HEK293T (cell line): ENCODE results near the gene TIAM1.

Source experiments
- CTCF ChIA-PET: fragments of 350-600 bp; formaldehyde crosslinking; extraction: SDS; loops from one replicate; lab custom pipeline; 2021; ENCODE audit warnings: antibody characterized with exemption, inconsistent platforms; lab: Yijun Ruan, JAX
- POLR2A ChIA-PET: fragments of 350-600 bp; formaldehyde crosslinking; extraction: SDS; loops from one replicate; lab custom pipeline; 2020; ENCODE audit warnings: antibody characterized with exemption, inconsistent platforms; lab: Yijun Ruan, JAX
- DNase-seq: peaks from one replicate; pipeline ENCODE4 v3.0.0; 2012; ENCODE audit warnings: mixed read lengths; ENCODE audit errors: extremely low spot score
- ARNT ChIP-seq: fragments of 450-650 bp; IDR thresholded peaks from 2 replicates; pipeline ENCODE4 v1.6.1; 2017; ENCODE audit warnings: mild to moderate bottlenecking
- BHLHE40 ChIP-seq: fragments of 450-650 bp; IDR thresholded peaks from 2 replicates; pipeline ENCODE4 v1.6.1; 2016; ENCODE audit warnings: mild to moderate bottlenecking, moderate library complexity, borderline replicate concordance
- CTBP1 ChIP-seq: fragments of 450-650 bp; IDR thresholded peaks from 2 replicates; pipeline ENCODE4 v1.6.1; 2016; ENCODE audit warnings: borderline replicate concordance
- ELF4 ChIP-seq: fragments of 450-650 bp; IDR thresholded peaks from 2 replicates; pipeline ENCODE4 v1.6.1; 2017; ENCODE audit warnings: antibody characterized with exemption
- FOXA1 ChIP-seq: fragments of 450-650 bp; IDR thresholded peaks from 2 replicates; pipeline ENCODE4 v1.6.1; 2016; ENCODE audit warnings: mild to moderate bottlenecking
- FOXK2 ChIP-seq: fragments of 450-650 bp; IDR thresholded peaks from 2 replicates; pipeline ENCODE4 v1.6.1; 2016; ENCODE audit warnings: mild to moderate bottlenecking
- FOXM1 ChIP-seq: fragments of 450-650 bp; IDR thresholded peaks from 2 replicates; pipeline ENCODE4 v1.6.1; 2017; ENCODE audit warnings: mild to moderate bottlenecking, borderline replicate concordance
- HDGF ChIP-seq: fragments of 450-650 bp; IDR thresholded peaks from 2 replicates; pipeline ENCODE4 v1.6.1; 2017; ENCODE audit warnings: antibody characterized with exemption, borderline replicate concordance
- L3MBTL2 ChIP-seq: fragments of 450-650 bp; conservative IDR thresholded peaks from 2 replicates; pipeline ENCODE4 v1.6.1; 2016; ENCODE audit warnings: mild to moderate bottlenecking
- LEF1 ChIP-seq: fragments of 450-650 bp; IDR thresholded peaks from 2 replicates; pipeline ENCODE4 v1.6.1; 2017; ENCODE audit warnings: mild to moderate bottlenecking, borderline replicate concordance
- NFRKB ChIP-seq: fragments of 450-650 bp; IDR thresholded peaks from 2 replicates; pipeline ENCODE4 v1.6.1; 2016; ENCODE audit warnings: mild to moderate bottlenecking, moderate library complexity
- SP1 ChIP-seq: fragments of 450-650 bp; IDR thresholded peaks from 2 replicates; pipeline ENCODE4 v1.6.1; 2017
- SUZ12 ChIP-seq: fragments of 450-650 bp; IDR thresholded peaks from 2 replicates; pipeline ENCODE4 v1.6.1; 2016; ENCODE audit warnings: mild to moderate bottlenecking
- TARDBP ChIP-seq: fragments of 450-650 bp; IDR thresholded peaks from 2 replicates; pipeline ENCODE4 v1.6.1; 2016
- ZNF384 ChIP-seq: fragments of 450-650 bp; IDR thresholded peaks from 2 replicates; pipeline ENCODE4 v1.6.1; 2016
- TF ChIP-seq, protein P1 (sequence below): fragments of 450-650 bp; IDR thresholded peaks from 2 replicates; pipeline ENCODE4 v1.6.1; 2016

The TIAM1 gene

DNA sequence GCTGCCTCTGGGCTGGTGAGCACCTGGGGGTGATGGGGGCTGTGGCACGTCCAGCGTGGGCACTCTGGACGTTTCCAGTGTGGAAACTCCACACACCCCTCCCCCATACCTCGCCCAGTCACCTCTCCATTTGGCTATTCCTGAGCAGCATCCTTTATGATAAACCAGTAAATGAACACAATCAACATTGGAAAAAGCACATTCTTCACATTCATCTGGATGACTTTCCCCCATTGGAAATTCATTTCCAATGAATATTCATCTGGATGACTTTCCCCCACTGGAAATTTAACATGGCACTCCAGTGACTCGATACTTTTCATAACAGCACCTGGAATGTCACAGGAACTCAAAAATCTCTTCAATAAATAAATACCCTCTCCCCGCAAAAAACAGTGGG lies 201.0 kb downstream of the TIAM1 start:
- ChIA-PET POLR2A (no interaction called here), CTCF (interaction anchor here (0.5 kb wide), 1 partner anchor 10 kb away, joined by 4 read pairs; no protein-coding TSS in a partner anchor)
- no peak for DNase-seq
- TF ChIP-seq FOXK2: no peak
- no peak for TF ChIP-seq FOXM1
- no peak for TF ChIP-seq HDGF
- TF ChIP-seq NFRKB: no peak
- TF ChIP-seq SUZ12: no peak
- no peak for TF ChIP-seq ZNF384
- TF ChIP-seq, protein P1, sequence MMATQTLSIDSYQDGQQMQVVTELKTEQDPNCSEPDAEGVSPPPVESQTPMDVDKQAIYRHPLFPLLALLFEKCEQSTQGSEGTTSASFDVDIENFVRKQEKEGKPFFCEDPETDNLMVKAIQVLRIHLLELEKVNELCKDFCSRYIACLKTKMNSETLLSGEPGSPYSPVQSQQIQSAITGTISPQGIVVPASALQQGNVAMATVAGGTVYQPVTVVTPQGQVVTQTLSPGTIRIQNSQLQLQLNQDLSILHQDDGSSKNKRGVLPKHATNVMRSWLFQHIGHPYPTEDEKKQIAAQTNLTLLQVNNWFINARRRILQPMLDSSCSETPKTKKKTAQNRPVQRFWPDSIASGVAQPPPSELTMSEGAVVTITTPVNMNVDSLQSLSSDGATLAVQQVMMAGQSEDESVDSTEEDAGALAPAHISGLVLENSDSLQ: no peak
- no peak for TF ChIP-seq ELF4
- TF ChIP-seq TARDBP: no peak
- TF ChIP-seq CTBP1: no peak
- no peak for TF ChIP-seq L3MBTL2
- no peak for TF ChIP-seq ARNT
- TF ChIP-seq BHLHE40: no peak
- no peak for TF ChIP-seq SP1
- TF ChIP-seq LEF1: no peak

DNA sequence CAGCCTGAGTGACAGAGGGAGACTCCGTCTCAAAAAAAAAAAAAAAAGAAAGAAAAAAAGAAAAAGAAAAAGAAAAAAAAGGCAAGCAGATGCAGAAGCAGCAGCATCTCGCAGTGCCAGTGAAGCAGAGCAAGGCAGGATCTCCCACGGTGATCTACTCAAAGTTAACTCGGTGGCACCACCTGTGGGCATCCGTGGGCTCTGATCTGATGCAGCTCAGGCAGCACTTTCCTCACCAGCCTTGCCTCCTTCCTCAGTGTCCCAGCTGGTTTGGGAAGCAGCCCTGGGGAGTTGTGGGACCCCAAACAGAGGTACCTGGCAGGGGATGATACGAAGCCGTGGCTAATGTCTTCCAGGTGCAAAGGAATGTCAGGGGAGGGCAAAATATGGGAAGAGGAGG lies 201.5 kb downstream of the TIAM1 start:
- no peak for TF ChIP-seq ZNF384
- no peak for TF ChIP-seq HDGF
- no peak for TF ChIP-seq ELF4
- no peak for TF ChIP-seq FOXM1
- no peak for TF ChIP-seq BHLHE40
- TF ChIP-seq CTBP1: no peak
- no peak for TF ChIP-seq ARNT
- no peak for TF ChIP-seq TARDBP
- no peak for TF ChIP-seq LEF1
- no peak for TF ChIP-seq SUZ12
- TF ChIP-seq L3MBTL2: no peak
- no peak for TF ChIP-seq FOXK2
- TF ChIP-seq, protein P1: no peak
- TF ChIP-seq NFRKB: no peak
- POLR2A ChIA-PET: no interaction called here
- CTCF ChIA-PET: interaction anchor here (0.5 kb wide), 1 partner anchor 10 kb away, joined by 4 read pairs; no protein-coding TSS in a partner anchor
- DNase-seq: no peak

DNA sequence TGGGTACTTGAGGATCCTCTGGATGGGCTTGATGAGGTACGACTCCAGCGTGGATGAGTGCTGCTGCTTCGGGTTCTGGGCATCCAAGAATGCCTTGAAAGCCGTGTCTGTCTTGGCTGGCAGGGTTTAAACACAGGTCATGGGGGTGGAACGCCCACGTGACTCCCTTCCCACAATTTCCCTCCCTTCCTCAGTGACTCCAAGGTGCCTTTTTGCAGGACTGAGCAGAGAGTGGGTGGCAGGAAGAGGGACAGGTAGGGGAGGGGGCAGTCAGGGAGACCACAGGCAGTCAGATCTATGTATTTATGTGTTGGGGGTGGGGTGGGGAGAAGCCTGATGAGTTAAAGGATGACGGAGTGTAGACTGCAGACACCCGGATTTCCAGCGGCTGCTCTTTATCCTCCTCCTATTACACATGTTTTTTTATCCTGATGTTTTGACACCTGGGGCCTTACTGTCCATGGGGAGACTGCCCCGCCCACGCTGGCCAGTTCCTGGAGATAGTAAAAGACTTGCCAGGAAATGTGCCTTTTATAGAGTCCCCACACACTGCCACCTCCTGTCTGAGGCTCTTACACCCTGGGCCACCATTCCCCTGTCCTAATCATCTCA lies 202.6 kb downstream of the TIAM1 start:
- ChIA-PET POLR2A (no interaction called here), CTCF (no interaction called here)
- TF ChIP-seq FOXM1 (no peak), L3MBTL2 (no peak)
- TF ChIP-seq, protein P1: no peak
- no peak for DNase-seq

DNA sequence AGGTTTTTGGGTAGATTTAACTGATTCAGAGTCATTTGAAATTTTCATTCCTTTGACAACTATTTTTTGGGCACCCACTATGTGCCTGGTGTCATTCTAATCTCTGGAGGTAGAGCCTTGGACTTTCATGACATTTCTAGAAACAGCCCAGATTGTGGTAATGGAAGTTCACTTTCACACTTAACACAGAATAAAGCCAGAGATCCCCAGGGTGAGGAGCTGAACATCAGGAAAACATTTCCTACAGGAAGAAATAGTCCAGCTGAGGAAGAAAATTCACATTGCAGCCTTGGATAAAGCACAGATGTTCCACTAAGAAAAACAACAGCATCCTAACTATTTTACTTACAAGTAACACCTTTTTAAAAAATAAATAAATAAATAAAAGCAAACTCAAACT lies 203.4 kb downstream of the TIAM1 start:
- CTCF ChIA-PET: no interaction called here
- DNase-seq: no peak
- TF ChIP-seq HDGF: no peak
- no peak for TF ChIP-seq LEF1
- TF ChIP-seq FOXK2: no peak
- TF ChIP-seq ELF4: no peak
- no peak for TF ChIP-seq BHLHE40
- no peak for TF ChIP-seq TARDBP
- TF ChIP-seq ARNT: no peak
- TF ChIP-seq NFRKB: no peak
- no peak for TF ChIP-seq ZNF384
- no peak for TF ChIP-seq SP1
- TF ChIP-seq L3MBTL2: no peak
- no peak for TF ChIP-seq FOXM1
- POLR2A ChIA-PET: no interaction called here

DNA sequence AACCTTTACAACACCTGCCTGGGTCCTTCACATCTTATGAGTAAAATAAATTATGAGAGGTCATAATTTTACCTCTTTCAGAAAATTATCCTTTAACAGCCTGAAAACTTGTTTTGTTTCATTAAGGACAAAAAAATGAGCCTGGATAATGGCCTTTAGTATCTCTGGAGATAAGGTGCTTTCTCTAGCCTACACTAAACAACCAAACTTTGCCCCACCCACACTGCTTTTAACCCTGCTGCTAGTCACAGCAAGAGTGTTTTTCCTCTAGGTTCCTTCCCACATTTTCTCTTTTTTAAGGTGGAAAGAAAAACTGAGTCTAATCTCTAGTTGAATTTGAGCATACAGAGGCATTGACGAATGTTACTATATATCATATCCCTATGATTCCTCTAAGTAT lies 204.0 kb downstream of the TIAM1 start:
- ChIA-PET POLR2A (no interaction called here), CTCF (no interaction called here)
- no peak for DNase-seq
- TF ChIP-seq LEF1: no peak
- TF ChIP-seq FOXM1: no peak
- no peak for TF ChIP-seq SUZ12
- TF ChIP-seq ARNT: no peak
- no peak for TF ChIP-seq BHLHE40
- no peak for TF ChIP-seq CTBP1
- no peak for TF ChIP-seq FOXA1
- TF ChIP-seq SP1: no peak
- no peak for TF ChIP-seq FOXK2
- no peak for TF ChIP-seq ELF4
- TF ChIP-seq L3MBTL2: no peak
- TF ChIP-seq, protein P1: no peak
- TF ChIP-seq NFRKB: no peak

DNA sequence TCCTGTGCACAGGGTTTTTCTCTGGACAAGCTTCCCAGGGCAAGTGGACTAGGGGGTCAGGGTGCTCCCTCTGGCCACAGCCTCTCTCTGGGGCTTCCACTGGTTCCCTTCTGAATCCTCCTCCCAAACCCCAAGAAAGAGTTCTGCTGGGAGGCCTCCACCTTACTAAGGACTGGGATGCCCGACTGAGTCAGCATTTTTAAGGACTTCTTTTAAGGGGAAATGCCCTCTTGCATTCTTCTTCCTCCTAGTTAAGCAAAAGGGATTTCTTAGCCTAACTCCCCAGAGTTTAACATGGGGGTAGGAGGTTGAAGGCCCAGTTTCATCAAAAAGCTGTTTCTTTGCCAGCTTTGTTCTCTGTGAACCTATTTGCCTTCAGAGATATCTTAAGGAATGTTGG lies 206.1 kb downstream of the TIAM1 start:
- CTCF ChIA-PET: no interaction called here
- POLR2A ChIA-PET: no interaction called here
- TF ChIP-seq, protein P1: no peak
- TF ChIP-seq ARNT: no peak
- TF ChIP-seq TARDBP: no peak
- TF ChIP-seq FOXK2: no peak
- TF ChIP-seq ELF4: no peak
- no peak for TF ChIP-seq FOXM1
- TF ChIP-seq LEF1: no peak
- no peak for TF ChIP-seq SP1
- TF ChIP-seq L3MBTL2: no peak
- no peak for TF ChIP-seq ZNF384
- TF ChIP-seq SUZ12: no peak
- TF ChIP-seq HDGF: no peak
- no peak for TF ChIP-seq CTBP1
- TF ChIP-seq FOXA1: no peak
- TF ChIP-seq BHLHE40: no peak
- TF ChIP-seq NFRKB: no peak
- DNase-seq: no peak
